K562 (cell line): ENCODE measurements around the gene CFL1. TPM values are rescaled to one million over a fixed set of nuclear protein-coding genes. Genes with fewer than 3 reads are reported as not detected.

Experiments
- CCAR2 ChIP-seq: fragments of 200-400 bp; formaldehyde crosslinking; IDR thresholded peaks from 2 replicates; pipeline ENCODE4 v1.6.1; 2017; ENCODE audit warnings: mild to moderate bottlenecking, low read depth, low read length
- HNRNPLL ChIP-seq: fragments of 200-400 bp; formaldehyde crosslinking; IDR thresholded peaks from 2 replicates; pipeline ENCODE4 v1.6.1; 2017; ENCODE audit warnings: low read length, low read depth, mild to moderate bottlenecking; ENCODE audit not compliant: poor library complexity, severe bottlenecking
- LEF1 ChIP-seq: fragments of 450-650 bp; IDR thresholded peaks from 2 replicates; pipeline ENCODE4 v1.6.1; 2016; ENCODE audit warnings: mild to moderate bottlenecking
- MCM7 ChIP-seq, 2 experiments: fragments of 450-650 bp; IDR thresholded peaks; 2 replicates each; pipeline ENCODE4 v1.6.1; 2016 to 2018
- ZNF134 ChIP-seq: fragments of 250-450 bp; sonication (Bioruptor Pico); conservative IDR thresholded peaks from 2 replicates; pipeline ENCODE4 v1.4.0; 2020
- ZNF445 ChIP-seq: fragments of 250-450 bp; sonication (Bioruptor Pico); IDR thresholded peaks from 2 replicates; pipeline ENCODE4 v1.4.0; 2020; ENCODE audit warnings: low read depth, mild to moderate bottlenecking, moderate library complexity
- polyA plus RNA-seq, 8 experiments: library from polyadenylated mRNA; depleted of rRNA in 4 of 8; stranded (reverse) in 5 of 8; unstranded in 3 of 8; fragments of >200 nt; fragmentation: Nextera tagmentation in 2 of 8; fragmentation: Illumina TruSeq in 1 of 8; extraction: Ambion mirVana in 2 of 8; extraction: Trizol in 1 of 8; gene quantifications; 2 replicates each; pipeline versions ENCODE4 v1.2.1 to v1.2.3, GENCODE V29; 2011 to 2014; ENCODE audit warnings: inconsistent platforms in 1 of 8, missing spikeins in 1 of 8
- total RNA-seq, 7 experiments: library from RNA; depleted of rRNA in 6 of 7; stranded (reverse); fragments of >200 nt in 6 of 7; fragmentation: Illumina TruSeq in 2 of 7; extraction: Trizol in 2 of 7; gene quantifications; 2 replicates each; pipeline versions ENCODE4 v1.2.1 to v1.2.3, GENCODE V29; 2011 to 2021; ENCODE audit warnings: low replicate concordance in 1 of 7
- TF ChIP-seq, protein P1 (sequence below), 2 experiments: fragments of 450-650 bp in 1 of 2; IDR thresholded peaks; 2 replicates each; pipeline ENCODE4 v1.6.1; 2011 to 2017; ENCODE audit warnings: low read depth in 2 of 2, antibody characterized with exemption in 1 of 2, borderline replicate concordance in 1 of 2, low read length in 1 of 2, mild to moderate bottlenecking in 1 of 2, mixed read lengths in 1 of 2; ENCODE audit not compliant: control insufficient read depth in 1 of 2
- TF ChIP-seq, protein P2 (sequence below): fragments of 450-650 bp; formaldehyde crosslinking; IDR thresholded peaks from 2 replicates; pipeline ENCODE4 v1.4.0; 2022; ENCODE audit warnings: missing genetic modification characterization
- TF ChIP-seq, protein P3 (sequence below): fragments of 250-450 bp; sonication (Bioruptor Pico); IDR thresholded peaks from 2 replicates; pipeline ENCODE4 v1.9.0; 2021; ENCODE audit warnings: mild to moderate bottlenecking, inconsistent platforms
- TF ChIP-seq, protein P4 (sequence below): fragments of 250-450 bp; sonication (Bioruptor Pico); IDR thresholded peaks from 2 replicates; pipeline ENCODE4 v1.4.0; 2020; ENCODE audit warnings: mild to moderate bottlenecking, moderate library complexity

The CFL1 gene
- total and polyA plus RNA-seq, 9 of the 15 experiments (the other 6 are each of a cell fraction or from before 2014, with no cell fraction given) = 105 to 1,101 (median 859) TPM

DNA sequence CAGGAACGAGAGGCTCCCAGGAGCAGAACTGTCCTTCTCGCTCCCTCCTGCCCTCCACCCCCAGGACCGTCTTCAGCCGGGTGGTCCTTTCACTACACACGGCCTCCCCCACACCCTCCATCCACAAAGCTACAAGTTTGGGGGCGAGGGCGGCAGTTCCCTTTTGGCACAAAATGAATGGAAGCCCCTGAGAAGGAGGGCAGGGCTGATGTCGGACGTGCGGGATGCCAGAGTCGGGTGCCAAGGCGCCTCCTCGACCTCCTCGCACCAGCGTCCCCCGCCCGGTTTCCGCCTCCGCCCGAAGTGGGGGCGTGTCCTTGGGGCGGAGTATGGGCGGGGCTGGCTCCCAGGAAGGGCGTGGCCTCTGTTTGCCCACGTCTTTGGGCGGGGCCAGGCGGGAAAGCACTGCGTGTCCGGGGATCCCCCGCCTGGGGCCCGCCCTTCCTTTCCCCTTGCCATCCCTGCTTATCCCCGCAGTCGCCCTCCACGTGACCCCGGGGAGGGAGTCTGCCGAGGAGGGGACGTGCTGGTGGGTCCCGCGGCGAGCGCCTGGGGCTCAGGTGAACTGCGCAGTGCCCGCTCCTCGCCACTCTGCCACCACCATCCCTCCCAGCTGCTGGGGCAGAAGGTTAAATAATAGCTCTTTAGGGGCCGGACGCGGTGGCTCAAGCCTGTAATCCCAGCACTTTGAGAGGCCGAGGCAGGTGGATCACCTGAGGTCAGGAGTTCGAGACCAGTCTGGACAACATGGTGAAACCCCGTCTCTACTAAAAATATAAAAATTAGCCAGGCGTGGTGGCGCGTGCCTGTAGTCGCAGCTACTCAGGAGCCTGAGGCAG is 15.6 kb upstream of the CFL1 start (continued):
- TF ChIP-seq, protein P1, sequence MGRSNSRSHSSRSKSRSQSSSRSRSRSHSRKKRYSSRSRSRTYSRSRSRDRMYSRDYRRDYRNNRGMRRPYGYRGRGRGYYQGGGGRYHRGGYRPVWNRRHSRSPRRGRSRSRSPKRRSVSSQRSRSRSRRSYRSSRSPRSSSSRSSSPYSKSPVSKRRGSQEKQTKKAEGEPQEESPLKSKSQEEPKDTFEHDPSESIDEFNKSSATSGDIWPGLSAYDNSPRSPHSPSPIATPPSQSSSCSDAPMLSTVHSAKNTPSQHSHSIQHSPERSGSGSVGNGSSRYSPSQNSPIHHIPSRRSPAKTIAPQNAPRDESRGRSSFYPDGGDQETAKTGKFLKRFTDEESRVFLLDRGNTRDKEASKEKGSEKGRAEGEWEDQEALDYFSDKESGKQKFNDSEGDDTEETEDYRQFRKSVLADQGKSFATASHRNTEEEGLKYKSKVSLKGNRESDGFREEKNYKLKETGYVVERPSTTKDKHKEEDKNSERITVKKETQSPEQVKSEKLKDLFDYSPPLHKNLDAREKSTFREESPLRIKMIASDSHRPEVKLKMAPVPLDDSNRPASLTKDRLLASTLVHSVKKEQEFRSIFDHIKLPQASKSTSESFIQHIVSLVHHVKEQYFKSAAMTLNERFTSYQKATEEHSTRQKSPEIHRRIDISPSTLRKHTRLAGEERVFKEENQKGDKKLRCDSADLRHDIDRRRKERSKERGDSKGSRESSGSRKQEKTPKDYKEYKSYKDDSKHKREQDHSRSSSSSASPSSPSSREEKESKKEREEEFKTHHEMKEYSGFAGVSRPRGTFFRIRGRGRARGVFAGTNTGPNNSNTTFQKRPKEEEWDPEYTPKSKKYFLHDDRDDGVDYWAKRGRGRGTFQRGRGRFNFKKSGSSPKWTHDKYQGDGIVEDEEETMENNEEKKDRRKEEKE (IDR thresholded peaks at IDR 0.05; ENCODE audit: borderline replicate concordance in 1 of 2, control insufficient read depth in 1 of 2, low read depth in 2 of 2, low read length in 1 of 2) = no peak
- TF ChIP-seq, protein P2, sequence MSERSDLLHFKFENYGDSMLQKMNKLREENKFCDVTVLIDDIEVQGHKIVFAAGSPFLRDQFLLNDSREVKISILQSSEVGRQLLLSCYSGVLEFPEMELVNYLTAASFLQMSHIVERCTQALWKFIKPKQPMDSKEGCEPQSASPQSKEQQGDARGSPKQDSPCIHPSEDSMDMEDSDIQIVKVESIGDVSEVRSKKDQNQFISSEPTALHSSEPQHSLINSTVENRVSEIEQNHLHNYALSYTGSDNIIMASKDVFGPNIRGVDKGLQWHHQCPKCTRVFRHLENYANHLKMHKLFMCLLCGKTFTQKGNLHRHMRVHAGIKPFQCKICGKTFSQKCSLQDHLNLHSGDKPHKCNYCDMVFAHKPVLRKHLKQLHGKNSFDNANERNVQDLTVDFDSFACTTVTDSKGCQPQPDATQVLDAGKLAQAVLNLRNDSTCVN = no peak
- no peak for TF ChIP-seq CCAR2
- TF ChIP-seq HNRNPLL = no peak
- no peak for TF ChIP-seq ZNF445 (CRISPR knock-in tag)
- TF ChIP-seq MCM7 (IDR thresholded peaks at IDR 0.05) = no peak
- no peak for TF ChIP-seq ZNF134
- TF ChIP-seq, protein P3, sequence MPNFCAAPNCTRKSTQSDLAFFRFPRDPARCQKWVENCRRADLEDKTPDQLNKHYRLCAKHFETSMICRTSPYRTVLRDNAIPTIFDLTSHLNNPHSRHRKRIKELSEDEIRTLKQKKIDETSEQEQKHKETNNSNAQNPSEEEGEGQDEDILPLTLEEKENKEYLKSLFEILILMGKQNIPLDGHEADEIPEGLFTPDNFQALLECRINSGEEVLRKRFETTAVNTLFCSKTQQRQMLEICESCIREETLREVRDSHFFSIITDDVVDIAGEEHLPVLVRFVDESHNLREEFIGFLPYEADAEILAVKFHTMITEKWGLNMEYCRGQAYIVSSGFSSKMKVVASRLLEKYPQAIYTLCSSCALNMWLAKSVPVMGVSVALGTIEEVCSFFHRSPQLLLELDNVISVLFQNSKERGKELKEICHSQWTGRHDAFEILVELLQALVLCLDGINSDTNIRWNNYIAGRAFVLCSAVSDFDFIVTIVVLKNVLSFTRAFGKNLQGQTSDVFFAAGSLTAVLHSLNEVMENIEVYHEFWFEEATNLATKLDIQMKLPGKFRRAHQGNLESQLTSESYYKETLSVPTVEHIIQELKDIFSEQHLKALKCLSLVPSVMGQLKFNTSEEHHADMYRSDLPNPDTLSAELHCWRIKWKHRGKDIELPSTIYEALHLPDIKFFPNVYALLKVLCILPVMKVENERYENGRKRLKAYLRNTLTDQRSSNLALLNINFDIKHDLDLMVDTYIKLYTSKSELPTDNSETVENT (CRISPR knock-in tag) = peak; percentile 52; the same call in 1 of the 2 replicates
- TF ChIP-seq LEF1 = no peak
- TF ChIP-seq, protein P4, sequence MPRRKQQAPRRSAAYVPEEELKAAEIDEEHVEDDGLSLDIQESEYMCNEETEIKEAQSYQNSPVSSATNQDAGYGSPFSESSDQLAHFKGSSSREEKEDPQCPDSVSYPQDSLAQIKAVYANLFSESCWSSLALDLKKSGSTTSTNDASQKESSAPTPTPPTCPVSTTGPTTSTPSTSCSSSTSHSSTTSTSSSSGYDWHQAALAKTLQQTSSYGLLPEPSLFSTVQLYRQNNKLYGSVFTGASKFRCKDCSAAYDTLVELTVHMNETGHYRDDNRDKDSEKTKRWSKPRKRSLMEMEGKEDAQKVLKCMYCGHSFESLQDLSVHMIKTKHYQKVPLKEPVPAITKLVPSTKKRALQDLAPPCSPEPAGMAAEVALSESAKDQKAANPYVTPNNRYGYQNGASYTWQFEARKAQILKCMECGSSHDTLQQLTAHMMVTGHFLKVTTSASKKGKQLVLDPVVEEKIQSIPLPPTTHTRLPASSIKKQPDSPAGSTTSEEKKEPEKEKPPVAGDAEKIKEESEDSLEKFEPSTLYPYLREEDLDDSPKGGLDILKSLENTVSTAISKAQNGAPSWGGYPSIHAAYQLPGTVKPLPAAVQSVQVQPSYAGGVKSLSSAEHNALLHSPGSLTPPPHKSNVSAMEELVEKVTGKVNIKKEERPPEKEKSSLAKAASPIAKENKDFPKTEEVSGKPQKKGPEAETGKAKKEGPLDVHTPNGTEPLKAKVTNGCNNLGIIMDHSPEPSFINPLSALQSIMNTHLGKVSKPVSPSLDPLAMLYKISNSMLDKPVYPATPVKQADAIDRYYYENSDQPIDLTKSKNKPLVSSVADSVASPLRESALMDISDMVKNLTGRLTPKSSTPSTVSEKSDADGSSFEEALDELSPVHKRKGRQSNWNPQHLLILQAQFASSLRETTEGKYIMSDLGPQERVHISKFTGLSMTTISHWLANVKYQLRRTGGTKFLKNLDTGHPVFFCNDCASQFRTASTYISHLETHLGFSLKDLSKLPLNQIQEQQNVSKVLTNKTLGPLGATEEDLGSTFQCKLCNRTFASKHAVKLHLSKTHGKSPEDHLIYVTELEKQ (CRISPR knock-in tag) = no peak
